ENCODE results near the gene ZNF710.

- TF ChIP-seq, protein P1, sequence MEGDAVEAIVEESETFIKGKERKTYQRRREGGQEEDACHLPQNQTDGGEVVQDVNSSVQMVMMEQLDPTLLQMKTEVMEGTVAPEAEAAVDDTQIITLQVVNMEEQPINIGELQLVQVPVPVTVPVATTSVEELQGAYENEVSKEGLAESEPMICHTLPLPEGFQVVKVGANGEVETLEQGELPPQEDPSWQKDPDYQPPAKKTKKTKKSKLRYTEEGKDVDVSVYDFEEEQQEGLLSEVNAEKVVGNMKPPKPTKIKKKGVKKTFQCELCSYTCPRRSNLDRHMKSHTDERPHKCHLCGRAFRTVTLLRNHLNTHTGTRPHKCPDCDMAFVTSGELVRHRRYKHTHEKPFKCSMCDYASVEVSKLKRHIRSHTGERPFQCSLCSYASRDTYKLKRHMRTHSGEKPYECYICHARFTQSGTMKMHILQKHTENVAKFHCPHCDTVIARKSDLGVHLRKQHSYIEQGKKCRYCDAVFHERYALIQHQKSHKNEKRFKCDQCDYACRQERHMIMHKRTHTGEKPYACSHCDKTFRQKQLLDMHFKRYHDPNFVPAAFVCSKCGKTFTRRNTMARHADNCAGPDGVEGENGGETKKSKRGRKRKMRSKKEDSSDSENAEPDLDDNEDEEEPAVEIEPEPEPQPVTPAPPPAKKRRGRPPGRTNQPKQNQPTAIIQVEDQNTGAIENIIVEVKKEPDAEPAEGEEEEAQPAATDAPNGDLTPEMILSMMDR (IDR thresholded peaks at IDR 0.05): no peak
- TF ChIP-seq EP300 (IDR thresholded peaks at IDR 0.05; ENCODE audit: low read depth) (no peak), POLR2AphosphoS5 (IDR thresholded peaks at IDR 0.05) (no peak)
Measured at GRCh38 chr15:89984421-89985010, 16.6 kb upstream of the ZNF710 start.
